LHCN-M2 (cell line): Measurements from ENCODE around the gene P2RX5. TPM values are rescaled to one million over a fixed set of nuclear protein-coding genes. Genes with fewer than 3 reads are reported as not detected.
"Not testable (repeated sequence)": the region's sequence is repeated elsewhere in the genome, so short reads cannot be mapped to it uniquely, and the experiment has no call there.

ENCODE experiments used
- DNase-seq: peaks from one replicate; pipeline ENCODE4 v3.0.0-alpha.2; 2012; ENCODE audit warnings: low read depth
- total RNA-seq: library from RNA; depleted of rRNA; stranded (reverse); fragments of >200 nt; gene quantifications from 2 replicates; pipeline ENCODE4 v1.2.3, GENCODE V29; 2014

The P2RX5 gene
- total RNA-seq, 1 experiment from 2014 or later = 28.6 TPM

- DNase-seq = no peak
Observed at GRCh38 chr17:3712811-3713463, 17.0 kb upstream of the P2RX5 start.

DNA sequence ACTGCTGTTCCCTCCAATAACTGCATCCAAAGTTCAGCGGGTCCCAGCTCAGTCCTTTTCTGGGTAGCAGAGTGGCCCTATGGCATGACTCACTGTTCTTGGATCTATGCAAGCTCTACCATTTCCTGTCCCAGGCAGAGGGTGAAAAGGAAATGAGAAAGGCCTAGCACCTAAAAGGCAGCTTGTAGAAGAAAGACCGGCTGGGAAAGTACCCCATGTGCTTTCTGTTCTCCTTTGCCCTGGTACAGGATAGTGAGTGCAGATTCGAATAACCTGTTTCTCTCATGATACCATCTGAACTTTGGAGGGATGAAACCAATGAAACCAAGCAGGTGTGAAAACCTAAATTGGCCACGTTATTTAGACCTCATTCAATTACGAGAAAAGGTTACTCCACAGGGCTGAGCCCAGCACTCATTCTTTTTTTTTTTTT lies 15.0 kb upstream of the P2RX5 start:
- DNase-seq = no peak

DNA sequence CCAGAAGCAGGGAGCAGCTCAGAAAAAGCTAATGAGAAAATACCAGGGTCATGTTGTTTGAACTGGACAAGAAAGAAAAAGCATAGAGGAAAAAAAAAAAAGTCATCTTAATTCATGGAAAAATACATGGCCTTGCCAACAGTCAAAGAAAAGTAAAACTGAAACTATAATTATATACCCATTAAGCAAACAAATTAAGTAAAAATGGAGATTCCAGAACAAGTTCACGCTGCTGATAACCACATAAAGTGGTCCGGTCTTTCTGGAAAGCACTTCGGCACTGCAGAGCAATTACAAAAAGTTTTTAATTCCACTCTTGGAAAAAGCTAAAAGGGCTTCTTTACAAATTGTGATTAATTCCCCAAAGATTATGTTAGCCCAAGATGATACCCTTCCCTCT lies 12.4 kb upstream of the P2RX5 start:
- DNase-seq = no peak

DNA sequence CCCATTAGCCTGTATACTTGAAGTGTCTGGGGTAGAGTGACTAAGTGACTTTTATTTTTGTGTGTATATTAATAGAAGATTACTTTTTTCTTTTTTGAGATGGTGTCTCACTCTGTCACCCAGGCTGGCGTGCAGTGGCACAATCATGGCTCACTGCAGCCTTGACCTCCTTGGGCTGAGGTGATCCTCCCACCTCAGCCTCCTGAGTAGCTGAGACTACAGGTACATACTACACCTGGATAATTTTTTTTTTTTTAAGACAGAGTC lies 9.7 kb upstream of the P2RX5 start:
- not testable (repeated sequence) for DNase-seq

- no peak for DNase-seq
Observed at GRCh38 chr17:3704931-3705717, 9.2 kb upstream of the P2RX5 start.

DNA sequence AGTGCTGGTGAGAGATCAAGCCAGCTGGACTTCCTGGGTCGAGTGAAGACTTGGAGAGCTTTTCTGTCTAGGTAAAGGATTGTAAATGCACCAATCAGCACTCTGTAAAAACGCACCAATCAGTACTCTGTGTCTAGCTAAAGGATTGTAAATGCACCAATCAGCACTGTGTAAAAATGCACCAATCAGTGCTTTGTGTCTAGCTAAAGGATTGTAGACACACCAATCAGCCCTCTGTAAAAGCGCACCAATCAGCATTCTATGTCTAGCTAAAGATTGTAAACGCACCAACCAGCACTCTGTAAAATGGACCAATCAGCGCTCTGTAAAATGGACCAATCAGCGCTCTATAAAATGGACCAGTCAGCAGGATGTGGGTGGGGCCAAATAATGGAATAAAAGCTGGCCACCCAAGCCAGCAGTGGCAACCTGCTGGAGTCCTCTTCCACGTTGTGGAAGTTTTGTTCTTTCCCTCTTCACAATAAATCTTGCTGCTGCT lies 6.1 kb upstream of the P2RX5 start:
- DNase-seq = not testable (repeated sequence)

DNA sequence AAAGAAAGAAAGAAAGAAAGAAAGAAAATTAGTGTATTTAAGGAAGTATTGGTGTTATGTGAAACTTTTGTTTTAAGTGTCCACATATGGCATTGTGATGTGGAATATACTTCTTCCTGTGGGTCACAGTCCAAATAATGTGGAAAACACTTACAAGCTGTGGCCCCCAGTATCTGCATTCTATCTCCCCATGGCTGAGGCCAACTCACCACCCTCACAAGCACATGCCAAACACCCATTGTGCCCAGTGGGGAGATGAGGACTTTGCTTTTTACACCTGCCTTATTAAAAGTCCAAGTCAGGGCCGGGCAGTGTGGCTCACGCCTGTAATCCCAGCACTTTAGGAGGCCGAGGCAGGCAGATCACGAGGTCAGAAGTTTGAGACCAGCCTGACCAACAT lies 4.0 kb upstream of the P2RX5 start:
- DNase-seq = no peak

DNA sequence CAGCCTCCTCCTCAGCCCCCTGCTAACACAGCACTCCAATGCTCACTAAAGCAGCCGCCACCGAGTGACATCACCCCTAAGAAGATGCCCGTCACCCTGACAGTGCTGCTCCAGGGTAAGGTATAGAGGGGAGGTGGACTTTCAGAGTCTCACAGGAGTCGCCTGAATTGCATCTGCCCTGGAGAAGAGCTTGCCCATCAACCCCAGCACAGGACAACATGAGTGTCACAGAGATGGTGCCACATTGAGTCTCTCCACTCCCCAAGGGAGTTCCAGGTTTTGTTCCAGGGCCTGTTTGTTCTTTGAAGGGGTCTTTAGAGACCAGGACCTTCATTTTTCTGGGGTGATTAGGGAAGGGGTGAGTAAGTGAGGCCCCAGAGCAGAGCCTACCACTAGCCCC lies 2.2 kb upstream of the P2RX5 start:
- DNase-seq = no peak

GRCh38 chr17:3697103-3697476 lies 1.1 kb upstream of the P2RX5 start:
- DNase-seq = no peak

DNA sequence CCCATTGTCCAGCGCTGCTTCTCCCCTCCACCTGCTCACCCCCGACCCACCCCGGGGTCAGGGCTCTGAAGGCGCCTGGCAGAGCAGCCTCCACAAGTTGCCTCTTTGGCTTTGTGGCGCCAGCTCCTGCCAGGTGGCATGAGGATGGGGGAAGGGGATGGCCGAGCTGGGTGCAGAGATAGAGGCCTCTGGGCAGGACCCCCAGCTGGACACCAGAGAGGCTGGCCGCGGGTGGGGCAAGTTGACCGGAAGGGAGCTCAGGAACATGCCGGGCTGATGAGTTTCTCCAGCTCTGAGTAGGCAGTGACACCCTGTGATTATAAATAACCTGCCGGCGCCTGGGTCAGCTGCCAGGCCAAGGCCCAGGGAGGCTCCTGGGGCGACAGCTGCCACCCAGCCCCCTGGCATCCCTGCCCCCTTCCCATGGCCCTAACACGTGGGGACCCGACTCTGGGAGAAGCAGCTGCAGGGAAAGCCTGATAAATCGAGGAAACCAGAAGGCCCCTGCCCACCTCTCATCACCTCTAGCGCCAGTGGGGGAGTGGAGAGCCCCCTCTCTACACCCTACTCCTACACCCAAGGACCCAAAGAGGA lies 729 bp downstream of the P2RX5 start:
- peak; percentile 81 for DNase-seq

DNA sequence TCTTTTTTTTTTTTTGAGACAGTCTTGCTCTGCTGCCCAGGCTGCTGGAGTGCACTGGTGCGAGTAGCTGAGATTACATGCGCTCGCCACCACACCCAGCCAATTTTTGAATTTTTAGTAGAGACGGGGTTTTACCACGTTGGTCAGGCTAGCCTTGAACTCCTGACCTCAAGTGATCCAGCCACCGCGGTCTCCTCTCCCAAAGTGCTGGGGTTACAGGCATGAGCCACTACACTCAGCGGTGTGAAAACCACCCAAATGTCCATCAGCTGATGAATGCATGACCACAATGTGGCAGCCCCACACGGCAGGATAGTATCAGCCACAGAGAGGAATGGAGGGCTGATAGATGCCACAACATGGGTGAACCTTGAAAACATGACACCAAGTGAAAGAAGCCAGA lies 2.1 kb downstream of the P2RX5 start:
- peak; percentile 63 for DNase-seq

GRCh38 chr17:3693141-3693540 lies 2.8 kb downstream of the P2RX5 start:
- no peak for DNase-seq

- no peak for DNase-seq
Observed at GRCh38 chr17:3692346-3692745, 3.6 kb downstream of the P2RX5 start.

GRCh38 chr17:3691617-3692067 lies 4.3 kb downstream of the P2RX5 start:
- DNase-seq = no peak

- DNase-seq = no peak
Observed at GRCh38 chr17:3690094-3690715, 5.8 kb downstream of the P2RX5 start.

- no peak for DNase-seq
Observed at GRCh38 chr17:3689262-3690093, 6.5 kb downstream of the P2RX5 start.

DNA sequence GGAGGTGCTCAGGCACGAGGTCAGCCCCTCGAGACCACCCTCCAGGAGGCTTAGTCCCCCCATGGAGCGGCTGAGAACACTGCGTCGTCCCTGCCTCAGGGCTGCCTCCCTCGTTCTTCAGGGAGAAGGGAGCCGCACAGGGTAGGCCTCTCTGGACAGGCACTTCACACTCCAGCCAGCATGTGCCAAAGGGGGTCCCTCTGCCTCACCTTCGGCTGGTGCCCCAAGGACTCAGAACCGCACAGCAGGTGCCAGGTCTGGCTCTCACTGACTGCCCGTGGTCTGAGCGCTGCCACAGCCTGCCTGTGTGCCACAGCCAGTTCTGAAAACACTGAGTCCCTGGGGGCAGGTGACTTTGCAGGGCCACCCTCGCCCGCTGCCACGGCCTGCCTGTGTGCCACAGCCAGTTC lies 7.1 kb downstream of the P2RX5 start:
- DNase-seq = no peak

- no peak for DNase-seq
Observed at GRCh38 chr17:3688027-3688553, 7.9 kb downstream of the P2RX5 start.

- no peak for DNase-seq
Observed at GRCh38 chr17:3685174-3685573, 10.8 kb downstream of the P2RX5 start.

GRCh38 chr17:3683054-3683511 lies 12.9 kb downstream of the P2RX5 start:
- DNase-seq = peak; percentile 21

DNA sequence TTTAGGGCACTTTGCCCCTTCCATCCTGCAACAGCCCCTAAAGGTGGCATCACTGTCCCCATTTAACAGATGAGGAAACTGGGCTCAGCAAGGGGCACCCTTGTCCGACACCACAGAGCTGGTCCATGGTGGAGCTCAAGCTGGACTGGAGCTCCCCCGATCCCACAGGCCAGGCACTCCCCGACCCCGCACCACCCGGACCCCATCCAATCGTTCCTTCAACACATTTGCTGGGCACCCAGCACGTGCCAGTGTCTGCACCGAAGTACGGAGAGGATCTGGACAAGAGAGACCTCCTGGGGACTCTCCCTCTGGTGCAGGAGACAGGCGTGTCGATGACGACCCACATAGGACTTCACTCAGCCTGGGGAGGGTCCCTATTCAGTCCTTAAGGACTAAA lies 13.9 kb downstream of the P2RX5 start:
- no peak for DNase-seq
